HL-60/S4 (cell line): ENCODE results near the gene ZFYVE1.
"Not testable (repeated sequence)": the region's sequence is repeated elsewhere in the genome, so short reads cannot be mapped to it uniquely, and the experiment has no call there.

Experiments
- in situ Hi-C: fragments of 300-500 bp; cut with MboI; formaldehyde crosslinking; loops from 2 replicates; pipeline ENCODE4 v1.14.3; 2022; ENCODE audit warnings: low sequenced_read_pairs

Gene ZFYVE1

GRCh38 chr14:72961579-72962335, 65.1 kb downstream of the ZFYVE1 start:
- in situ Hi-C loops: no loop called here

- in situ Hi-C loops: not testable (repeated sequence)
These were observed 65.9 kb downstream of the ZFYVE1 start for GRCh38 chr14:72961016-72961415.

GRCh38 chr14:72958548-72958947, 68.4 kb downstream of the ZFYVE1 start:
- in situ Hi-C loops: no loop called here

- in situ Hi-C loops: no loop called here
These were observed 69.7 kb downstream of the ZFYVE1 start for GRCh38 chr14:72957213-72957612.

- in situ Hi-C loops: not testable (repeated sequence)
These were observed 70.2 kb downstream of the ZFYVE1 start for GRCh38 chr14:72956741-72957140.

- in situ Hi-C loops: no loop called here
These were observed 74.7 kb downstream of the ZFYVE1 start for GRCh38 chr14:72952171-72952570.

GRCh38 chr14:72948481-72949138, 78.3 kb downstream of the ZFYVE1 start:
- in situ Hi-C loops: no loop called here

- in situ Hi-C loops: no loop called here
These were observed 79.3 kb downstream of the ZFYVE1 start for GRCh38 chr14:72947366-72948160.

- in situ Hi-C loops: no loop called here
These were observed 80.4 kb downstream of the ZFYVE1 start for GRCh38 chr14:72946491-72946890.

- in situ Hi-C loops: no loop called here
These were observed 81.4 kb downstream of the ZFYVE1 start for GRCh38 chr14:72945356-72946027.

GRCh38 chr14:72943876-72944430, 83.0 kb downstream of the ZFYVE1 start:
- in situ Hi-C loops: no loop called here

GRCh38 chr14:72942934-72943333, 84.0 kb downstream of the ZFYVE1 start:
- in situ Hi-C loops: no loop called here

GRCh38 chr14:72941286-72941985, 85.5 kb downstream of the ZFYVE1 start:
- in situ Hi-C loops: no loop called here

- in situ Hi-C loops: no loop called here
These were observed 87.3 kb downstream of the ZFYVE1 start for GRCh38 chr14:72939630-72940029.

GRCh38 chr14:72932893-72933292, 94.0 kb downstream of the ZFYVE1 start:
- in situ Hi-C loops: no loop called here

- in situ Hi-C loops: no loop called here
These were observed 97.4 kb downstream of the ZFYVE1 start for GRCh38 chr14:72929316-72930080.

GRCh38 chr14:72928872-72929271, 98.0 kb downstream of the ZFYVE1 start:
- in situ Hi-C loops: no loop called here

- in situ Hi-C loops: no loop called here
These were observed 100.4 kb downstream of the ZFYVE1 start, which contains the start of gene DCAF4 for GRCh38 chr14:72926292-72927028. TSS of gene DCAF4 (plus strand) at chr14:72926464. CDS start at chr14:72937979, 11,515 bp downstream.
